Sigmoid colon (tissue), 7 donors: ENCODE results near the gene VPS39. TPM values are rescaled to one million over a fixed set of nuclear protein-coding genes. Genes with fewer than 3 reads are reported as not detected.

Source experiments
- DNase-seq: peaks from one replicate; pipeline ENCODE4 v3.0.0-alpha.2; 2019
- H3K27ac ChIP-seq, 4 donors: fragments of 200-600 bp; sonication (generic); one replicate each; pipeline ENCODE4 v1.5.1; 2016 to 2019; ENCODE audit warnings: mild to moderate bottlenecking in 1 of 4
- H3K27me3 ChIP-seq, 3 donors: fragments of 200-600 bp; sonication (generic); one replicate each; pipeline ENCODE4 v1.5.1; 2019; ENCODE audit warnings: mild to moderate bottlenecking in 1 of 3
- H3K36me3 ChIP-seq, 4 donors: fragments of 200-600 bp; sonication (generic); one replicate each; pipeline ENCODE4 v1.5.1; 2016 to 2019
- H3K4me1 ChIP-seq, 4 donors: fragments of 200-600 bp; sonication (generic); one replicate each; pipeline ENCODE4 v1.5.1; 2017 to 2019
- H3K4me3 ChIP-seq, 4 donors: fragments of 200-600 bp; sonication (generic); one replicate each; pipeline ENCODE4 v1.5.1; 2017 to 2019; ENCODE audit warnings: mild to moderate bottlenecking in 2 of 4, moderate library complexity in 1 of 4
- H3K9me3 ChIP-seq, 4 donors: fragments of 200-600 bp in 3 of 4; sonication (generic) in 3 of 4; one replicate each; pipeline versions ENCODE4 v1.5.1 to v1.6.1; 2013 to 2019
- EP300 ChIP-seq, 4 donors: sonication (generic); formaldehyde crosslinking; IDR thresholded peaks; one replicate each; pipeline ENCODE4 v1.6.1; 2017; ENCODE audit warnings: antibody characterized with exemption in 4 of 4
- POLR2A ChIP-seq, 2 donors: fragments of 450-650 bp; IDR thresholded peaks; one replicate each; pipeline ENCODE4 v1.6.1; 2016; ENCODE audit warnings: antibody characterized with exemption in 2 of 2, mild to moderate bottlenecking in 2 of 2, moderate library complexity in 2 of 2
- POLR2AphosphoS5 ChIP-seq, 4 donors: sonication (generic); formaldehyde crosslinking; IDR thresholded peaks; one replicate each; pipeline ENCODE4 v1.6.1; 2017; ENCODE audit warnings: antibody characterized with exemption in 4 of 4
- WGBS, 2 donors: extraction: QIAGEN DNeasy Blood & Tissue Kit; methylation state at CpG; one replicate each; pipeline ENCODE4 v1.1.7; 2013; 5-methylcytosine and 5-hydroxymethylcytosine counted together
- intact Hi-C: fragments of 100-400 bp; cut with DNase I; formaldehyde crosslinking; loops from one replicate; pipeline ENCODE4 v1.15.1; 2023
- polyA plus RNA-seq, 3 donors: library from polyadenylated mRNA; stranded (reverse); fragments of 200-250 nt; gene quantifications; one replicate each; pipeline ENCODE4 v1.2.3, GENCODE V29; 2013
- total RNA-seq, 4 donors: library from RNA; depleted of rRNA; stranded (reverse); fragments of >200 nt; gene quantifications; one replicate each; pipeline ENCODE4 v1.1.0, GENCODE V29; 2016
- TF ChIP-seq, protein P1 (sequence below), 4 experiments: fragments of 450-650 bp in 3 of 4; fragments of 200-600 bp in 1 of 4; IDR thresholded peaks; one replicate each; pipeline ENCODE4 v1.5.1; 2016 to 2019; ENCODE audit warnings: antibody characterized with exemption in 4 of 4, mild to moderate bottlenecking in 3 of 4, moderate library complexity in 2 of 4
- donor health status: healthy with polysubstance abuse.
- donor health status: Bipolar disorder and iron deficiency.
- donor health status: healthy.

VPS39 gene
- total and polyA plus RNA-seq, 7 donors = 16.2 to 186 (median 70.3) TPM

DNA sequence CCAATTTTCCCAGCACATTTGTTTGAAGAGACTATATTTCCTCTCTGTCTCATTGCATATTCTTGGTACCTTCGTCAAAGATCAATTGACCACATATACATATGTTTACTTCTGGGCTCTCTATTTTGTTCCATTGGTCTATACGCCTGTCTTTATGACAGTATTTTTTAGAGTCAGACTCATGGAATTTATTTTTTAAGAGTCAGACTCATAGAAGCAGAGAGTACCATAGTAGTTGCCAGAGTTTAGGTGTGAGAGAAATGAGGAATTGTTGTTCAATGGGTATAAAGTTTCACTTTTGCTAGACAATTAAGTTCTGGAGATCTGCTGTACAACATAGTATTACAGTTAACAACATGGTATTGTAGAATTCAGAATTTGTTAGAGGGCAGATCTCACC is 78.7 kb downstream of the VPS39 start:
- Histone ChIP-seq H3K27ac (no peak overlapping the region), H3K4me1 (no peaks in the 10 kb centered on the region), H3K9me3 (no peaks in the 10 kb centered on the region), H3K36me3 (no peaks in the 10 kb centered on the region), H3K27me3 (peaks cover 0 to 8% (median 0%) of the 10 kb centered on the region in 3 donors), H3K4me3 (no peak overlapping the region)
- WGBS, 2 donors = 80 to 81% methylated on average over 2 of the region's 2 CpGs
- no peak for DNase-seq
- no peak for TF ChIP-seq POLR2AphosphoS5 (IDR thresholded peaks at IDR 0.05)
- TF ChIP-seq POLR2A (IDR thresholded peaks at IDR 0.05) = no peak
- no peak for TF ChIP-seq EP300 (IDR thresholded peaks at IDR 0.05)
- TF ChIP-seq, protein P1, sequence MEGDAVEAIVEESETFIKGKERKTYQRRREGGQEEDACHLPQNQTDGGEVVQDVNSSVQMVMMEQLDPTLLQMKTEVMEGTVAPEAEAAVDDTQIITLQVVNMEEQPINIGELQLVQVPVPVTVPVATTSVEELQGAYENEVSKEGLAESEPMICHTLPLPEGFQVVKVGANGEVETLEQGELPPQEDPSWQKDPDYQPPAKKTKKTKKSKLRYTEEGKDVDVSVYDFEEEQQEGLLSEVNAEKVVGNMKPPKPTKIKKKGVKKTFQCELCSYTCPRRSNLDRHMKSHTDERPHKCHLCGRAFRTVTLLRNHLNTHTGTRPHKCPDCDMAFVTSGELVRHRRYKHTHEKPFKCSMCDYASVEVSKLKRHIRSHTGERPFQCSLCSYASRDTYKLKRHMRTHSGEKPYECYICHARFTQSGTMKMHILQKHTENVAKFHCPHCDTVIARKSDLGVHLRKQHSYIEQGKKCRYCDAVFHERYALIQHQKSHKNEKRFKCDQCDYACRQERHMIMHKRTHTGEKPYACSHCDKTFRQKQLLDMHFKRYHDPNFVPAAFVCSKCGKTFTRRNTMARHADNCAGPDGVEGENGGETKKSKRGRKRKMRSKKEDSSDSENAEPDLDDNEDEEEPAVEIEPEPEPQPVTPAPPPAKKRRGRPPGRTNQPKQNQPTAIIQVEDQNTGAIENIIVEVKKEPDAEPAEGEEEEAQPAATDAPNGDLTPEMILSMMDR (IDR thresholded peaks at IDR 0.05) = no peak
- intact Hi-C loops = no loop called here

DNA sequence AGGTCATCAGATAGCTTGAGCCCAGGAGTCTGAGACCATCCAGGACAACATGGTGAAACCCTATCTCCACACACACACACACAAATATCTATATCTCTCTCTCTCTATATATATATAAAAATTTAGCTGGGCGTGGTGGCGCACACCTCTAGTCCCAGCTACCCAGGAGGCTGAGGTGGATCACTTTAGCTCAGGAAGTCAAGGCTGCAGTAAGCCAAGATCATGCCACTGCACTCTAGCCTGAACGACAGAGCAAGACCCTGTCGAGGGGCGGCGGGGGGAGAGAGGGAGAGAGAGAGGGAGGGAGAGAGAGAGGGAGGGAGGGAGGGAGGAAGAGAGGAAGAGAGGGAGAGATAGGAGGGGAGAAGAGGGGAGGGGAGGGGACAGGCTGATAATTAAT is 79.6 kb downstream of the VPS39 start:
- no peaks in the 10 kb centered on the region for H3K36me3 ChIP-seq
- H3K9me3 ChIP-seq = no peaks in the 10 kb centered on the region
- TF ChIP-seq POLR2AphosphoS5 (IDR thresholded peaks at IDR 0.05) = no peak
- TF ChIP-seq, protein P1 (IDR thresholded peaks at IDR 0.05) = no peak
- peaks cover 0 to 8% (median 0%) of the 10 kb centered on the region in 3 donors for H3K27me3 ChIP-seq
- 80 to 93% methylated on average over 6 of the region's 6 CpGs for WGBS, 2 donors
- DNase-seq = no peak
- intact Hi-C loops = no loop called here
- H3K4me1 ChIP-seq = no peaks in the 10 kb centered on the region
- no peak overlapping the region for H3K27ac ChIP-seq
- H3K4me3 ChIP-seq = no peak overlapping the region

DNA sequence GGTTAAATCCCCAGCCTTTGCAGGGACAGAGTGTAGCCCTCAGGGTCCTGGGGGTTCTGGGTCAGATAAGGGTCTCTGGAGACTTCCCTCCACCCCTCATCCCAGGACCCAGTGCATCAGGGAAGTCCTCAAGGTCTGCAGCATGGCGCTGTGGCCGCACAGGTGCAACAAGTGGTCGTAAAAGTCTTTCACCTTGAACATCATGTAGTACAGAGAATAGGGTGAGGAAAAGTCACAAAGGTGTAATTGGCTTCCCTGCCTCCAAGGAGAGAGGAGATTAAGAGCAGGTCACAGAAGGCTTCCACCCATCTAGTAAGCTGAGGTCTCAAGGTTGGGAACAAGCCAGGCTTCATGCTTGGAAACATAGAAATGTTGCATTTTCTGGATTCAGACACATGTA is 84.6 kb downstream of the VPS39 start:
- Histone ChIP-seq H3K4me3 (no peak overlapping the region), H3K36me3 (no peaks in the 10 kb centered on the region), H3K4me1 (peaks cover 0 to 6% (median 2%) of the 10 kb centered on the region in 4 donors), H3K27ac (no peak overlapping the region), H3K27me3 (peaks cover 0 to 8% (median 0%) of the 10 kb centered on the region in 3 donors), H3K9me3 (no peaks in the 10 kb centered on the region)
- intact Hi-C loops = no loop called here
- no peak for DNase-seq
- 39 to 77% methylated on average over 3 of the region's 3 CpGs for WGBS, 2 donors
- no peak for TF ChIP-seq POLR2AphosphoS5 (IDR thresholded peaks at IDR 0.05)
- TF ChIP-seq, protein P1 (IDR thresholded peaks at IDR 0.05) = no peak
- TF ChIP-seq EP300 (IDR thresholded peaks at IDR 0.05) = no peak
- TF ChIP-seq POLR2A (IDR thresholded peaks at IDR 0.05) = no peak

DNA sequence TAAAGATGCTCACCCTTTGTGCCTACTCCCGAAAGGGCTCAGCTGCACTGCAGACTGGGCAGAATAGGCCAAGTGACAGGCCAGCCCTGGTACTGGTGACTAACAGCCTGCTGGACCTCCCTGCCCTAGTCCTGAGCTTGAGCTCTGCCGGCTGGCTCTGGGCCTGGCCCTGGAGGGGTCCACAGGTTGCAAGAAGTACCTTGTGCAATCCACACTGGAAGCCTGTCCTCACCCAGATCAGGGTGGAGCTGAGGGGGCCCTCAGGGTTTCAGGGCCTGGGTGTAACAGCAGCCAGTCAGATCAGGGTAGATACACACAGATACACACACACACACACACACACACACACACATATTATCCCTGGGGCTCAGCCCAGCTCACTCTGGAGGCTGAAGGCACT is 86.4 kb downstream of the VPS39 start:
- no peaks in the 10 kb centered on the region for H3K9me3 ChIP-seq
- peaks cover 0 to 3% (median 0%) of the 10 kb centered on the region in 3 donors for H3K27me3 ChIP-seq
- TF ChIP-seq POLR2AphosphoS5 (IDR thresholded peaks at IDR 0.05) (no peak), POLR2A (IDR thresholded peaks at IDR 0.05) (no peak), EP300 (IDR thresholded peaks at IDR 0.05) (no peak)
- TF ChIP-seq, protein P1 (IDR thresholded peaks at IDR 0.05) = no peak
- no peak overlapping the region for H3K27ac ChIP-seq
- WGBS, 2 donors = 47 to 59% methylated on average over 2 of the region's 2 CpGs
- DNase-seq = no peak
- no peaks in the 10 kb centered on the region for H3K36me3 ChIP-seq
- H3K4me1 ChIP-seq = peaks cover 0 to 6% (median 2%) of the 10 kb centered on the region in 4 donors
- intact Hi-C loops = no loop called here
- H3K4me3 ChIP-seq = no peak overlapping the region

DNA sequence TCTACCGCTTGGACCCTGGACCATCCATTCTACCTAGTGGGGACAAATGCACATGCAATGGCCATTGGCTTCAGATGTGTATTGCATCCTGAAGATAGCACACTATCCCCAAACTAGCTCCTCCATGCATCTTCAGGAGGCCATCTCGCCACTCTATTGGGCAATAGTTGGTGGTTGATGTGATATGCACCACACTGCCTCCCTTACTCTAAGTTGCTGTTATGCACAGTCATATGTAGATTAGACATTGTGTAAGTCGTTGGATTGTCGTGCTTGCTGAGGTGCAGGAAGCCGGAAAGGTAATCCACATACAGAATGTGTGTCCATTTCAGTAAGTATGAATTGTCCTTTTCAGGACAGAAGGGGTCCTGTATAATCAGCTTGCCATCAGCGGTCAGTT is 87.1 kb downstream of the VPS39 start:
- H3K27me3 ChIP-seq = peaks cover 0 to 3% (median 0%) of the 10 kb centered on the region in 3 donors
- H3K27ac ChIP-seq = no peak overlapping the region
- no peaks in the 10 kb centered on the region for H3K9me3 ChIP-seq
- peaks cover 0 to 6% (median 2%) of the 10 kb centered on the region in 4 donors for H3K4me1 ChIP-seq
- intact Hi-C loops = no loop called here
- no peak overlapping the region for H3K4me3 ChIP-seq
- WGBS, 2 donors = 86 to 96% methylated on average over 6 of the region's 6 CpGs
- no peak for DNase-seq
- H3K36me3 ChIP-seq = no peaks in the 10 kb centered on the region
- TF ChIP-seq POLR2AphosphoS5 (IDR thresholded peaks at IDR 0.05) = no peak
- TF ChIP-seq EP300 (IDR thresholded peaks at IDR 0.05) = no peak
- TF ChIP-seq POLR2A (IDR thresholded peaks at IDR 0.05) = no peak
- TF ChIP-seq, protein P1 (IDR thresholded peaks at IDR 0.05) = no peak
